ENCODE results near the gene PRCD. TPM values are rescaled to one million over a fixed set of nuclear protein-coding genes. Genes with fewer than 3 reads are reported as not detected.

The PRCD gene
- total RNA-seq, 1 donor from 2014 or later = 3.3 TPM

DNA sequence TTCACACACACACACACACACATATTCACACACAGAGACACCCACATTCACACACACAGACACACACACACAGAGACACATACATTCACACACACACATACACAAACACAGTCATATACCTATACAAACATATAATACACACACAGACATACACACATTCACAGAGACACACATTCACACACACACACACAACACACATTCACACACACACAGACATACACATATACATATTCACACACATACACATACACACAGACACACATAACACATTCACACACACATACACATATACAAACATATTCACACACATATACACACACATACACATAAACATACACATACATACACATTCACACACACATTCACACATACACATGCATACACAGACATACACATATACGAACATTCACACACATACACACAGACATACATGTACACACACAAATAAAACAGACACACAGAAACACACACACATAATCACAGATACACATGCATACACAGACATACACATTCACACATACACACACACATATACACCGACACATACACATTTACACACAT is 7.9 kb downstream of the PRCD start:
- DNase-seq (ENCODE audit: extremely low spot score, unreplicated experiment) = no peak
- TF ChIP-seq, protein P1, sequence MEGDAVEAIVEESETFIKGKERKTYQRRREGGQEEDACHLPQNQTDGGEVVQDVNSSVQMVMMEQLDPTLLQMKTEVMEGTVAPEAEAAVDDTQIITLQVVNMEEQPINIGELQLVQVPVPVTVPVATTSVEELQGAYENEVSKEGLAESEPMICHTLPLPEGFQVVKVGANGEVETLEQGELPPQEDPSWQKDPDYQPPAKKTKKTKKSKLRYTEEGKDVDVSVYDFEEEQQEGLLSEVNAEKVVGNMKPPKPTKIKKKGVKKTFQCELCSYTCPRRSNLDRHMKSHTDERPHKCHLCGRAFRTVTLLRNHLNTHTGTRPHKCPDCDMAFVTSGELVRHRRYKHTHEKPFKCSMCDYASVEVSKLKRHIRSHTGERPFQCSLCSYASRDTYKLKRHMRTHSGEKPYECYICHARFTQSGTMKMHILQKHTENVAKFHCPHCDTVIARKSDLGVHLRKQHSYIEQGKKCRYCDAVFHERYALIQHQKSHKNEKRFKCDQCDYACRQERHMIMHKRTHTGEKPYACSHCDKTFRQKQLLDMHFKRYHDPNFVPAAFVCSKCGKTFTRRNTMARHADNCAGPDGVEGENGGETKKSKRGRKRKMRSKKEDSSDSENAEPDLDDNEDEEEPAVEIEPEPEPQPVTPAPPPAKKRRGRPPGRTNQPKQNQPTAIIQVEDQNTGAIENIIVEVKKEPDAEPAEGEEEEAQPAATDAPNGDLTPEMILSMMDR (conservative IDR thresholded peaks at IDR 0.05) = peak; percentile 5
- Mint-ChIP-seq H3K4me1 (ENCODE audit: unreplicated experiment) (peaks cover 38% of the 10 kb centered on the region), H3K4me3 (no peak overlapping the region), H3K27me3 (peaks cover 8% of the 10 kb centered on the region), H3K9me3 (no peaks in the 10 kb centered on the region), H3K36me3 (no peaks in the 10 kb centered on the region), H3K27ac (no peak overlapping the region)

DNA sequence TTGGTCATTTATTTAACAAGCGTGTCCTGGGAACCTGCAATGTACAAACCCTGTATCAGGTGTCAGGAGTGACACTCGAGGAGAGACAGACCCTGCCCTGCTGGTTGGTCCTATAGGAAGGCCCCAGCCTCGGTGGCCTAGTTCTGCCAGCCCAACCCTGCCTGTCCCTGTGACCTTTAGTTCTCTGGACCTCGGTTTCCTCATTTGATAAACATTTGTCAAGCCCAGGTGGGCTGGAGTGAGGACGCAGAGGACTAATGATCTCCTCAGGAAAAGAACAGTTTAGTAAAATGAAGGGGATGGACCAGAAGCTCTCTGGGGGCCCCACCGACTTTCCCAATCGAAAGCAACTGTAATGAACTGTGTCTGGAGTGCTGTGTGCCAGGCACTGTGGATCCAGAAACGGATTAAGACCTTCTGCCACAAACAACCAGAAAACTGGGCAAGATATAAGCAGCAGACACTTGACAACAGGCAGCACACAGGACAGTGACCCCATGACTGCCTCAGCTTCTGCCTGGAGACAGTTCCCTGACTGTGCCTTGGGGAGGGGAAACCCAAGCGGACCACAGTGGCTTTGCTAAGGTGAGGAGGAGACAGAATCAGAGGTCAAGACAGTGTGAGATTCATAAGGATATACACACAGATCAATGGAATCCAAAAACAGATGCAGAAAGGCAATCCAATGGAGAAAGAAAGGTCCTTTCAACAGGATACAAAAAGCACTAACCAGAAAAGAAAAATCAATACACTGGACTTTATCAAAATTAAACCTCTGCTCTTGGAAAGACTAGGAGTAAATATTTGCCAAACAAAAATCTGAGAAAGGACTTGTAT is 8.8 kb downstream of the PRCD start:
- H3K4me3 Mint-ChIP-seq = no peak overlapping the region
- no peaks in the 10 kb centered on the region for H3K36me3 Mint-ChIP-seq
- H3K4me1 Mint-ChIP-seq (ENCODE audit: unreplicated experiment) = peaks cover 35% of the 10 kb centered on the region
- H3K9me3 Mint-ChIP-seq = no peaks in the 10 kb centered on the region
- peaks cover 6% of the 10 kb centered on the region for H3K27me3 Mint-ChIP-seq
- TF ChIP-seq, protein P1 (conservative IDR thresholded peaks at IDR 0.05) = no peak
- no peak overlapping the region for H3K27ac Mint-ChIP-seq
- no peak for DNase-seq (ENCODE audit: extremely low spot score, unreplicated experiment)

DNA sequence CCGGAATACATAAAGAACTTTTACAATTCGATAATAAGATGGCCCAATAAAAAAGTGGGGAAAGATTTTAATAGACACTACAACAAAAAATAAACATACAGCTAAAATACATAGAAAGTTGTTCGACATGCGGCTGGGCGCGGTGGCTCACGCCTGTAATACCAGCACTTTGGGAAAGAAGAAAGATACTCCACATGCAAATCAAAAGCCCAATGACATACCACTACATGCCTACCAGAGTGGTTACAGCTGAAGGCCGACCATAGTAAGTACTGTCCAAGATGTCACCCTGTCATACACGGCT is 9.3 kb downstream of the PRCD start:
- Mint-ChIP-seq H3K27me3 (peaks cover under 1% of the 10 kb centered on the region), H3K36me3 (no peaks in the 10 kb centered on the region), H3K4me3 (no peak overlapping the region), H3K27ac (no peak overlapping the region), H3K9me3 (no peaks in the 10 kb centered on the region), H3K4me1 (ENCODE audit: unreplicated experiment) (peaks cover 29% of the 10 kb centered on the region)
- TF ChIP-seq, protein P1 (conservative IDR thresholded peaks at IDR 0.05) = no peak
- DNase-seq (ENCODE audit: extremely low spot score, unreplicated experiment) = no peak

DNA sequence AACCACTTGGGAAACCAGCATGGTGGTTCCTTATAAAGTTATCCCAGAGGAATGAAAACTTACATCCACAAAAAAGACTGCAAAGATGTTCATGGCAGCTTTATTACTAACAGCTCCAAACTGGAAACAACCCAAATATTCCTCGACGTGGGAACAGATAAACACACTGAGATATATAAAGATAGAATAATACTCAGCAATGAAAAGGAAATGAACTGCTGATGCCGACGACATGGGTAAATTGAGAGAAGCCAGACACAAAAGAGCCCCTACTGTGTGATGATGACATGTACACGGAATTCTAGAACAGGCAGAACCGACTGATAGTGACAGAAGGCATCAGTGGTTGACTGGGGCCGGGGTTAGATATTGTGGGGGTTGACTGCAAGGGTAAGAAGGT is 9.7 kb downstream of the PRCD start:
- Mint-ChIP-seq H3K4me3 (no peak overlapping the region), H3K36me3 (peaks cover 2% of the 10 kb centered on the region)

DNA sequence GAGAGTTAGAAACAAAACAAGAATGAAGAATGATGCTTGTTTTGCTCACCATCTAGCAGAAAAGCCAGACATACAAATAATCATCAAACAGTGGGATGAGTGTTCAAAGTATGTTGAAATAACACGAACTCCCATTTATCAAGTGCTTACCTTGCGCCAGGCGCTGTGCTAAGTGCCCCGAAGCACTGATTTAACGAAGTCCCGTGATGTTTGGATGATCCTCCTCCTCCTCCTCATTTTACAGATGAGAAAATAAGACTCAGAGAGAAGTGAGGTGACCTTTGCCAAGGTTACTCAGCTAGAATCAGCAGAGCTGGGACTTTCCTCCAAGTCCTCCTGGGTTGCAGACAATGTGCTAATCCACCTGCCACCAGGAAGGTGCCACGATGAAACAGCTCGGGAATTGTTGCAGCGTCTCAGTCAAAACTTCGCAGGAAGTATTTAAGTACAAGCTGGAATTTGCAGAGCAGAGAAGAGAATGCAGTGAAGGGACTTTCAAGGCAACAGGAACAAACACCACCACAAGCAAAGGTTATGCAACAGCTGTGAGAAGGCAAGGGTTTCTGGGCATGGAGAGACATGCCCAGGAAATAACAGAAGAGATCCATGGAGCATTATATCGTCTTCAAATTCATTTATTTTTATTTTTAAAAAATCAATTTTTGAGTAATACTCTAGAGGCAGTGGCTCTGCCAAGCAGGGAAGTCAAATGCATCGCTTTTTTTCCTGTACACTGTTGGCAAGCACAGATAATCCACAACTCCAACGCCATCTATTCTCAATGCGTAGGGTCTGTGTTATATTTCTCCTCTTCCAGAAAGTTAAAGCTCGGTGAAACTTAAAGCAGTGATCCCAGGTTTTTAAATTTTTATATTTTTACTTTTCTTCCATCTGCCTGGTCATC is 11.1 kb downstream of the PRCD start:
- Mint-ChIP-seq H3K27ac (peak overlapping the region; percentile 87), H3K9me3 (no peaks in the 10 kb centered on the region), H3K4me1 (ENCODE audit: unreplicated experiment) (peaks cover 21% of the 10 kb centered on the region), H3K27me3 (no peaks in the 10 kb centered on the region), H3K4me3 (peak overlapping the region; percentile 64), H3K36me3 (peaks cover 7% of the 10 kb centered on the region)
- DNase-seq (ENCODE audit: extremely low spot score, unreplicated experiment) = no peak
- TF ChIP-seq, protein P1 (conservative IDR thresholded peaks at IDR 0.05) = no peak

More for the DNA sequence above, 9.7 kb downstream of the PRCD start:
- Mint-ChIP-seq H3K27me3 (no peaks in the 10 kb centered on the region), H3K4me1 (ENCODE audit: unreplicated experiment) (peaks cover 27% of the 10 kb centered on the region), H3K27ac (no peak overlapping the region), H3K9me3 (no peaks in the 10 kb centered on the region)
- TF ChIP-seq, protein P1 (conservative IDR thresholded peaks at IDR 0.05) = no peak
- no peak for DNase-seq (ENCODE audit: extremely low spot score, unreplicated experiment)
